ENCODE data around the gene MEOX2. TPM values are rescaled to one million over a fixed set of nuclear protein-coding genes. Genes with fewer than 3 reads are reported as not detected.

The MEOX2 gene
- total RNA-seq, 1 donor from 2014 or later: 17.1 TPM

DNA sequence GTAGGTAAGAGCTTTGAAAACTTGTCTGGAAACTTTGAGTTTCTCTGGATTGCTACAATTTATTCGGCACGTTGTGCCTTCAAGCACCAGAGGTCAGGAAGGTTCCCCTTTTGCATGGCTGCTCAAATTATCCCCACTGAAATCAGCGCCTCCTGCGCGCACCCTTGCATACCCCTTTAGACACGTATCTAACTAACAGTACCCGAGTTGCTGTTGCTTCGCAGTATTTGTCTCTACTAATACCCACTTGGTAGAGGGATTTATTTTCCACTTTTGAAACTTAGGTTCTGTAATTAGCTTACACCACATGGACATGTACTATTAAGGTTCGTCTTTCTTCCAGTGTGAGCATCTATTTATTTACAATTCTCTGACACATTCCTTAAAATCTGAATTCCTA, 1.6 kb downstream of the MEOX2 start:
- ATAC-seq: peak in 1 of 2 donors; percentile 17
- Histone ChIP-seq H3K4me1 (no peaks in the 10 kb centered on the region), H3K27me3 (ENCODE audit: low read depth) (peaks cover 42% of the 10 kb centered on the region), H3K4me3 (peak overlapping the region; percentile 57), H3K27ac (peak overlapping the region; percentile 80), H3K36me3 (no peaks in the 10 kb centered on the region), H3K9me3 (no peaks in the 10 kb centered on the region)
- TF ChIP-seq, protein P1, sequence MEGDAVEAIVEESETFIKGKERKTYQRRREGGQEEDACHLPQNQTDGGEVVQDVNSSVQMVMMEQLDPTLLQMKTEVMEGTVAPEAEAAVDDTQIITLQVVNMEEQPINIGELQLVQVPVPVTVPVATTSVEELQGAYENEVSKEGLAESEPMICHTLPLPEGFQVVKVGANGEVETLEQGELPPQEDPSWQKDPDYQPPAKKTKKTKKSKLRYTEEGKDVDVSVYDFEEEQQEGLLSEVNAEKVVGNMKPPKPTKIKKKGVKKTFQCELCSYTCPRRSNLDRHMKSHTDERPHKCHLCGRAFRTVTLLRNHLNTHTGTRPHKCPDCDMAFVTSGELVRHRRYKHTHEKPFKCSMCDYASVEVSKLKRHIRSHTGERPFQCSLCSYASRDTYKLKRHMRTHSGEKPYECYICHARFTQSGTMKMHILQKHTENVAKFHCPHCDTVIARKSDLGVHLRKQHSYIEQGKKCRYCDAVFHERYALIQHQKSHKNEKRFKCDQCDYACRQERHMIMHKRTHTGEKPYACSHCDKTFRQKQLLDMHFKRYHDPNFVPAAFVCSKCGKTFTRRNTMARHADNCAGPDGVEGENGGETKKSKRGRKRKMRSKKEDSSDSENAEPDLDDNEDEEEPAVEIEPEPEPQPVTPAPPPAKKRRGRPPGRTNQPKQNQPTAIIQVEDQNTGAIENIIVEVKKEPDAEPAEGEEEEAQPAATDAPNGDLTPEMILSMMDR (IDR thresholded peaks at IDR 0.05): no peak
- intact Hi-C loops (cut with DNase I): no loop called here
- DNase-seq: no peak

DNA sequence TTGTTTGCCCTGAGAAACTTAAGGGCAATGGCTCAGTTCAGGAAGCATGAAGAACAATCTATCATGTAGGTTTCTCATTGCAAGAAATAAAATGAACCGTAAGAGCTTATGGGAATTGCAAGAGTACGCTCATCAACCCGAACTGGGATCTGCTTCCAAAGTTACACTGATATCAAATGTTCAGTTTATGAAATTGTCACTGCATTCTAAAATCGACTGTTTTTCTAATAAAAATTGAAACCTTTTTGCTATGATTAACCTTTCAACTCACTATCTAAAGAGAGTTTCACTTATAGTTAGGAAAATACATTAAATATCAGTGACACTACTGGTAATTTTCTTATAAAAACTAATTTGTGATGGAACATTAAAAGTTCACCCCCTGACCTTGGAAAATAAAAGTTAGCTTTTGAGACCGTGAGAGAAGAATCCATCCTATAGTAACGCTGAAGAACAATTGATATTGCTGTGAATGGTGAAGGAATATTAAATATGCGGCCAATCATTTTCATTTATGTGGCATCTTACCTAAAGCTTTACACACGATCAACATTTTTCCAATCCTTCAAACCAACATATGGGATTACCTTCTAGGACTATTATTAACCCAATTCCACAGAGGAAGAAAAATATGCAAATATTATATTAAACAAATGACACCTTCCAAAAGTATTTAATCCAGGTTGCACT, 2.2 kb downstream of the MEOX2 start:
- no peak for ATAC-seq
- H3K27me3 ChIP-seq (ENCODE audit: low read depth): peaks cover 42% of the 10 kb centered on the region
- H3K4me3 ChIP-seq: peak overlapping the region; percentile 57
- no peak for DNase-seq
- intact Hi-C loops (cut with DNase I): no loop called here
- H3K27ac ChIP-seq: peak overlapping the region; percentile 80
- TF ChIP-seq, protein P1 (IDR thresholded peaks at IDR 0.05): no peak
- H3K4me1 ChIP-seq: no peaks in the 10 kb centered on the region
- H3K9me3 ChIP-seq: no peaks in the 10 kb centered on the region
- H3K36me3 ChIP-seq: no peaks in the 10 kb centered on the region

DNA sequence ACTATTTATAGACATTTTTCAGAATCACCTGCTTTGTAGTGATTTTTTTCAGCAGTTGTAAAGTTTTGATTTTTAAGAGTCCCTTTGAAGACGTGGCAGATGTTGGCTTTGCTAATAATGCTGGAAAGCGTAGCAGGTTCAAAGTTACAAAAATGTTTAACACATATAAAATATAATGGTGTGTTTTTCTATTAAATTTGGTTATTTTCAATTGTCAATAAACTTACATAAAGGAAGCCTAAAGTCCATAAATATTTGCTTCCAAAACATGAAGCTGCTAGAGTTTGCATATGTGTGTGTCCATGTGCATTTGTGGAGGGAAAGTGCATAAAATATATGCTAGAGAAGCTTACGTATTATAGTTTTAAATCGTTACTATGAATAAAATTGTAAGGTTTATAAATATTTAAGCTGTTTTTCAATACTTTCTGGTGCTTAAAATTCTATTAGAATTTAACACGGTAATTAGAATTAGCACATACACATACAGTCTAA, 3.7 kb downstream of the MEOX2 start:
- DNase-seq: no peak

DNA sequence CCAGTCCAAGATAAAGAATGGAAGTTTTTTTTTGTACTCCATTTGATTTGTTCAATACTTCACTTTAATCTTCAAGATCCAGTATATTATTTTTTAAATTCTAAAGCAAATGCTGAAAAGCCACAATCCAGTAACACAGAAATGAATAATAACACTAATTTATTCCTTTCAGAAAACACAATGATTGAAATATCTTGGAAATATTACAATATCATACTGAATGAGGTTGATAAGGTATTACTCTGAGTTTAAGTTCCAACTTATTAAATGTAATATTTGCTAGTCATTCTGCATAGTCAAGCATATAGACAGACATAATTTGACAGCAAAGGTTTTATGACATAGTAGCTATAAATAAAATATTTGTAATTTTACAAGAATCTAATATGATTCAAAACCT, 4.4 kb downstream of the MEOX2 start:
- no peaks in the 10 kb centered on the region for H3K4me1 ChIP-seq
- TF ChIP-seq, protein P1 (IDR thresholded peaks at IDR 0.05): no peak
- peak overlapping the region; percentile 57 for H3K4me3 ChIP-seq
- H3K27ac ChIP-seq: peak overlapping the region; percentile 20
- H3K27me3 ChIP-seq (ENCODE audit: low read depth): peaks cover 27% of the 10 kb centered on the region
- no peaks in the 10 kb centered on the region for H3K36me3 ChIP-seq
- DNase-seq (no peak), ATAC-seq (no peak)
- H3K9me3 ChIP-seq: no peaks in the 10 kb centered on the region
- intact Hi-C loops (cut with DNase I): no loop called here

More for the DNA sequence above, 3.7 kb downstream of the MEOX2 start:
- no peak for ATAC-seq
- H3K4me3 ChIP-seq: peak overlapping the region; percentile 57
- peaks cover 34% of the 10 kb centered on the region for H3K27me3 ChIP-seq (ENCODE audit: low read depth)
- intact Hi-C loops (cut with DNase I): no loop called here
- H3K9me3 ChIP-seq: no peaks in the 10 kb centered on the region
- H3K27ac ChIP-seq: peak overlapping the region; percentile 20
- H3K36me3 ChIP-seq: no peaks in the 10 kb centered on the region
- TF ChIP-seq, protein P1 (IDR thresholded peaks at IDR 0.05): no peak
- no peaks in the 10 kb centered on the region for H3K4me1 ChIP-seq

DNA sequence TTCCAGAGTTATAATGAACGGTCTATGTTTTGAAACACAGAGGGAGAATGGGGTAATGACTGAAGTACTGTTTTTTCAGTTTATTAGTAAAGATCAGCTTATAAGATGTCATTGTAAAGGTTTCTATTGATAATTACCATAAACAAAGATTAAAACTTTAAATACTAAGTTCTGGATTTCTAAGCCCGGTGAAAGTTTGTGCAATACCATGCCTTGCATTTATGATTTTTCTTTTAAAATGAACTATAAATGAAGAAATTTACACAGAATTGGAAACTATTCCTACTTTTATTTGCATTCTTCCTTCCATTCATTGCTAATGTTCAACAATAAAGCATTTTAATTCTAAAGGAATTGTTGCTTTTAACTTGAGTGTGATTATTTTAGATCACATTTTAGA, 4.9 kb downstream of the MEOX2 start:
- peak overlapping the region; percentile 57 for H3K4me3 ChIP-seq
- H3K36me3 ChIP-seq: no peaks in the 10 kb centered on the region
- TF ChIP-seq, protein P1 (IDR thresholded peaks at IDR 0.05): no peak

More for the DNA sequence above, 4.9 kb downstream of the MEOX2 start:
- ATAC-seq: no peak
- peak overlapping the region; percentile 20 for H3K27ac ChIP-seq
- intact Hi-C loops (cut with DNase I): no loop called here
- no peak for DNase-seq
- no peaks in the 10 kb centered on the region for H3K4me1 ChIP-seq
- peaks cover 22% of the 10 kb centered on the region for H3K27me3 ChIP-seq (ENCODE audit: low read depth)
- no peaks in the 10 kb centered on the region for H3K9me3 ChIP-seq

Measured in lower lobe of right lung (tissue), 2 donors.